Stimulated activated memory B cell treated with anti-CD40 and anti-IgM and Interleukin-4, amounts not matched to agents 10 μg/mL and 1 μg/mL and 100 μg/mL, for 72 hours (primary cell): ENCODE results near the gene ZFX.

Source experiments
- ATAC-seq: fragments of 150-1000 bp; cut with Tn5 transposase; 2 replicates; pipeline ENCODE4 v1.10.0; 2021
- H3K27ac Mint-ChIP-seq: one replicate; pipeline ENCODE4 v1.8.0; 2022; ENCODE audit warnings: mild to moderate bottlenecking, mixed read lengths
- H3K27me3 Mint-ChIP-seq: one replicate; pipeline ENCODE4 v1.8.0; 2022; ENCODE audit warnings: mixed read lengths
- H3K36me3 Mint-ChIP-seq: one replicate; pipeline ENCODE4 v1.8.0; 2022; ENCODE audit warnings: mixed read lengths
- H3K4me1 Mint-ChIP-seq: one replicate; pipeline ENCODE4 v1.8.0; 2022; ENCODE audit warnings: mixed read lengths
- H3K4me3 Mint-ChIP-seq: one replicate; pipeline ENCODE4 v1.8.0; 2022; ENCODE audit warnings: mild to moderate bottlenecking, moderate library complexity, mixed read lengths
- H3K9me3 Mint-ChIP-seq: one replicate; pipeline ENCODE4 v1.8.0; 2022; ENCODE audit warnings: mixed read lengths

Gene ZFX

GRCh38 chrX:24204331-24204730, 54.8 kb downstream of the ZFX start:
- peaks cover 39% of the 10 kb centered on the region for H3K4me1 Mint-ChIP-seq
- ATAC-seq: no peak
- H3K27ac Mint-ChIP-seq: no peak overlapping the region
- no peak overlapping the region for H3K4me3 Mint-ChIP-seq
- peaks cover 22% of the 10 kb centered on the region for H3K36me3 Mint-ChIP-seq
- H3K9me3 Mint-ChIP-seq: no peaks in the 10 kb centered on the region
- no peaks in the 10 kb centered on the region for H3K27me3 Mint-ChIP-seq

GRCh38 chrX:24204958-24205357, 55.4 kb downstream of the ZFX start:
- H3K9me3 Mint-ChIP-seq: no peaks in the 10 kb centered on the region
- no peak for ATAC-seq
- peak overlapping the region; percentile 24 for H3K27ac Mint-ChIP-seq
- H3K4me1 Mint-ChIP-seq: peaks cover 35% of the 10 kb centered on the region
- peaks cover 22% of the 10 kb centered on the region for H3K36me3 Mint-ChIP-seq
- H3K27me3 Mint-ChIP-seq: no peaks in the 10 kb centered on the region
- no peak overlapping the region for H3K4me3 Mint-ChIP-seq

GRCh38 chrX:24207826-24208225, 58.3 kb downstream of the ZFX start:
- Mint-ChIP-seq H3K36me3 (peaks cover 15% of the 10 kb centered on the region), H3K4me3 (no peak overlapping the region), H3K27ac (no peak overlapping the region), H3K4me1 (peaks cover 17% of the 10 kb centered on the region), H3K9me3 (no peaks in the 10 kb centered on the region), H3K27me3 (no peaks in the 10 kb centered on the region)
- no peak for ATAC-seq

- peaks cover 7% of the 10 kb centered on the region for H3K36me3 Mint-ChIP-seq
- no peak for ATAC-seq
These were observed 59.1 kb downstream of the ZFX start for GRCh38 chrX:24208496-24209240.

GRCh38 chrX:24210190-24210589, 60.7 kb downstream of the ZFX start:
- ATAC-seq: no peak
- Mint-ChIP-seq H3K4me1 (no peaks in the 10 kb centered on the region), H3K4me3 (no peak overlapping the region), H3K27me3 (no peaks in the 10 kb centered on the region), H3K36me3 (peaks cover 5% of the 10 kb centered on the region), H3K27ac (no peak overlapping the region), H3K9me3 (no peaks in the 10 kb centered on the region)

More at GRCh38 chrX:24208496-24209240, 59.1 kb downstream of the ZFX start:
- Mint-ChIP-seq H3K4me3 (no peak overlapping the region), H3K27me3 (no peaks in the 10 kb centered on the region), H3K27ac (no peak overlapping the region), H3K4me1 (peaks cover 9% of the 10 kb centered on the region), H3K9me3 (no peaks in the 10 kb centered on the region)

- H3K9me3 Mint-ChIP-seq: no peaks in the 10 kb centered on the region
- H3K4me3 Mint-ChIP-seq: no peak overlapping the region
- peaks cover 5% of the 10 kb centered on the region for H3K36me3 Mint-ChIP-seq
- no peaks in the 10 kb centered on the region for H3K27me3 Mint-ChIP-seq
- no peak for ATAC-seq
- H3K4me1 Mint-ChIP-seq: peaks cover 5% of the 10 kb centered on the region
- no peak overlapping the region for H3K27ac Mint-ChIP-seq
These were observed 65.0 kb downstream of the ZFX start for GRCh38 chrX:24214568-24214967.

GRCh38 chrX:24215272-24215671, 65.7 kb downstream of the ZFX start:
- Mint-ChIP-seq H3K27ac (no peak overlapping the region), H3K4me1 (peaks cover 5% of the 10 kb centered on the region), H3K4me3 (no peak overlapping the region)

GRCh38 chrX:24216037-24216436, 66.5 kb downstream of the ZFX start:
- H3K36me3 Mint-ChIP-seq: peaks cover under 1% of the 10 kb centered on the region
- no peaks in the 10 kb centered on the region for H3K9me3 Mint-ChIP-seq
- no peak overlapping the region for H3K27ac Mint-ChIP-seq
- no peak overlapping the region for H3K4me3 Mint-ChIP-seq
- no peak for ATAC-seq
- H3K4me1 Mint-ChIP-seq: peaks cover 5% of the 10 kb centered on the region
- H3K27me3 Mint-ChIP-seq: no peaks in the 10 kb centered on the region

More at GRCh38 chrX:24215272-24215671, 65.7 kb downstream of the ZFX start:
- H3K27me3 Mint-ChIP-seq: no peaks in the 10 kb centered on the region
- no peak for ATAC-seq
- H3K9me3 Mint-ChIP-seq: no peaks in the 10 kb centered on the region
- peaks cover 5% of the 10 kb centered on the region for H3K36me3 Mint-ChIP-seq

- H3K4me3 Mint-ChIP-seq: no peak overlapping the region
- no peaks in the 10 kb centered on the region for H3K9me3 Mint-ChIP-seq
- H3K4me1 Mint-ChIP-seq: peaks cover 5% of the 10 kb centered on the region
- ATAC-seq: no peak
- H3K36me3 Mint-ChIP-seq: no peaks in the 10 kb centered on the region
- H3K27me3 Mint-ChIP-seq: no peaks in the 10 kb centered on the region
- no peak overlapping the region for H3K27ac Mint-ChIP-seq
These were observed 67.3 kb downstream of the ZFX start for GRCh38 chrX:24216827-24217226.

- no peak overlapping the region for H3K27ac Mint-ChIP-seq
- no peaks in the 10 kb centered on the region for H3K36me3 Mint-ChIP-seq
- H3K4me1 Mint-ChIP-seq: peaks cover 5% of the 10 kb centered on the region
- no peak overlapping the region for H3K4me3 Mint-ChIP-seq
- no peak for ATAC-seq
- H3K9me3 Mint-ChIP-seq: no peaks in the 10 kb centered on the region
- H3K27me3 Mint-ChIP-seq: no peaks in the 10 kb centered on the region
These were observed 69.8 kb downstream of the ZFX start for GRCh38 chrX:24219320-24219719.

- Mint-ChIP-seq H3K36me3 (no peaks in the 10 kb centered on the region), H3K27ac (no peak overlapping the region), H3K27me3 (no peaks in the 10 kb centered on the region), H3K4me1 (peaks cover 5% of the 10 kb centered on the region), H3K4me3 (no peak overlapping the region), H3K9me3 (peaks cover 2% of the 10 kb centered on the region)
- no peak for ATAC-seq
These were observed 72.3 kb downstream of the ZFX start for GRCh38 chrX:24221872-24222271.

- no peak overlapping the region for H3K4me3 Mint-ChIP-seq
- no peak overlapping the region for H3K27ac Mint-ChIP-seq
- H3K36me3 Mint-ChIP-seq: no peaks in the 10 kb centered on the region
- H3K9me3 Mint-ChIP-seq: peaks cover 5% of the 10 kb centered on the region
- no peaks in the 10 kb centered on the region for H3K4me1 Mint-ChIP-seq
- no peaks in the 10 kb centered on the region for H3K27me3 Mint-ChIP-seq
- no peak for ATAC-seq
These were observed 75.7 kb downstream of the ZFX start for GRCh38 chrX:24225265-24225664.

- Mint-ChIP-seq H3K27me3 (no peaks in the 10 kb centered on the region), H3K36me3 (no peaks in the 10 kb centered on the region), H3K27ac (no peak overlapping the region), H3K9me3 (peaks cover 5% of the 10 kb centered on the region), H3K4me1 (no peaks in the 10 kb centered on the region), H3K4me3 (no peak overlapping the region)
- no peak for ATAC-seq
These were observed 76.6 kb downstream of the ZFX start for GRCh38 chrX:24226176-24226575.

- H3K4me3 Mint-ChIP-seq: no peak overlapping the region
- H3K9me3 Mint-ChIP-seq: peaks cover 5% of the 10 kb centered on the region
- no peak for ATAC-seq
These were observed 79.1 kb downstream of the ZFX start for GRCh38 chrX:24228596-24228995.

GRCh38 chrX:24229400-24229879, 79.9 kb downstream of the ZFX start:
- H3K9me3 Mint-ChIP-seq: peaks cover 5% of the 10 kb centered on the region
- no peaks in the 10 kb centered on the region for H3K36me3 Mint-ChIP-seq
- H3K27me3 Mint-ChIP-seq: no peaks in the 10 kb centered on the region
- ATAC-seq: no peak
- H3K4me1 Mint-ChIP-seq: no peaks in the 10 kb centered on the region
- no peak overlapping the region for H3K27ac Mint-ChIP-seq
- no peak overlapping the region for H3K4me3 Mint-ChIP-seq

More at GRCh38 chrX:24228596-24228995, 79.1 kb downstream of the ZFX start:
- H3K36me3 Mint-ChIP-seq: no peaks in the 10 kb centered on the region
- no peaks in the 10 kb centered on the region for H3K4me1 Mint-ChIP-seq
- no peaks in the 10 kb centered on the region for H3K27me3 Mint-ChIP-seq
- H3K27ac Mint-ChIP-seq: no peak overlapping the region

- Mint-ChIP-seq H3K4me1 (no peaks in the 10 kb centered on the region), H3K36me3 (no peaks in the 10 kb centered on the region), H3K9me3 (peaks cover 5% of the 10 kb centered on the region), H3K4me3 (no peak overlapping the region), H3K27me3 (no peaks in the 10 kb centered on the region), H3K27ac (no peak overlapping the region)
- ATAC-seq: no peak
These were observed 80.4 kb downstream of the ZFX start for GRCh38 chrX:24229976-24230375.
